ENCODE results near the gene MAK.
"Not testable (repeated sequence)": the region's sequence is repeated elsewhere in the genome, so short reads cannot be mapped to it uniquely, and the experiment has no call there.

The MAK gene

GRCh38 chr6:10834823-10835222 lies 3.5 kb downstream of the MAK start:
- Mint-ChIP-seq H3K4me1 (peaks cover 25% of the 10 kb centered on the region), H3K27ac (no peak overlapping the region), H3K9me3 (no peaks in the 10 kb centered on the region), H3K4me3 (no peak overlapping the region), H3K36me3 (peaks cover 10% of the 10 kb centered on the region)
- no peak for DNase-seq (ENCODE audit: low spot score in 2 of 2)
- no peak for ATAC-seq

DNA sequence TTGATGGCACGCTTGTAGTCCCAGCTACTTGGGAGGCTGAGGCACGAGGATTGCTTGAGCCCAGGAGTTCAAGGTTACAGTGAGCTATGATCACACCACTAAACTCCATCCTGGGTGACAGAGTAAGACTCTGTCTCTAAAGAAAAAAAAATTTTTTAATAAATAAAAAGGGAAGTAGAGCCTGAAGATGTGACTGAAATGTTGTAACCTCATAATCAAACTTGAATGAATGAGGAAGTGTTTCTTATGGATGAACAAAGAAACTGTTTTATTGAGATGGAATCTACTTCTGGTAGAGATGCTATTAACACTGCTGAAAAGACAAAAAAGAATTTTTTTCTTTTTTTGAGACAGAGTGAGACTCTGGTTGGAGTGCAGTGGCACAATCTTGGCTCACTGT lies 6.7 kb downstream of the MAK start:
- H3K27ac Mint-ChIP-seq, result no peak overlapping the region
- H3K9me3 Mint-ChIP-seq, result no peaks in the 10 kb centered on the region
- ATAC-seq (no peak), DNase-seq (ENCODE audit: low spot score in 2 of 2) (no peak)
- no peaks in the 10 kb centered on the region for H3K4me1 Mint-ChIP-seq
- H3K4me3 Mint-ChIP-seq, result no peak overlapping the region
- peaks cover 8% of the 10 kb centered on the region for H3K36me3 Mint-ChIP-seq

GRCh38 chr6:10824819-10825218 lies 13.5 kb downstream of the MAK start:
- ATAC-seq, result no peak
- no peak overlapping the region for H3K4me3 Mint-ChIP-seq

GRCh38 chr6:10824297-10824696 lies 14.0 kb downstream of the MAK start:
- no peak overlapping the region for H3K4me3 Mint-ChIP-seq
- no peaks in the 10 kb centered on the region for H3K4me1 Mint-ChIP-seq
- DNase-seq (ENCODE audit: low spot score in 2 of 2) (no peak), ATAC-seq (no peak)
- H3K36me3 Mint-ChIP-seq, result peaks cover 17% of the 10 kb centered on the region
- H3K27ac Mint-ChIP-seq, result no peak overlapping the region
- no peaks in the 10 kb centered on the region for H3K9me3 Mint-ChIP-seq

More at GRCh38 chr6:10824819-10825218, 13.5 kb downstream of the MAK start:
- H3K27ac Mint-ChIP-seq, result no peak overlapping the region
- DNase-seq (ENCODE audit: low spot score in 2 of 2), result no peak
- H3K36me3 Mint-ChIP-seq, result peaks cover 17% of the 10 kb centered on the region
- H3K4me1 Mint-ChIP-seq, result no peaks in the 10 kb centered on the region
- no peaks in the 10 kb centered on the region for H3K9me3 Mint-ChIP-seq

DNA sequence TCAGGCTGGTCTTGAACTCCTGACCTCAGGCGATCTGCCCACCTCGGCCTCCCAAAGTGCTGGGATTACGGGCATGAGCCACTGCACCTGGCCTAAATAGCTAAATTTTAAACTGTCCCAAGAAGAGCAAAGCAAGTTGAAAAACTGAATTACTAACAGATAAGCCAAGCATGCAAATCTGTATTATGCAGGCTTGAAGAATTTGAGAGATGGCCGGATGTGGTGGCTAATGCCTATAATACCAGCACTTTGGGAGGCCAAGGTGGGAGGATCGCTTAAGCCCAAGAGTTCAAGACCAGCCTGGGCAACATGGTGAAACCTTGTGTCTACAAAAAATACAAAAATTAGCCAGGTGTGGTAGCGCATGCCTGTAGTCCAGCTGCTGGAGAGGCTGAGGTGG lies 24.2 kb downstream of the MAK start:
- ATAC-seq, H3K9me3 Mint-ChIP-seq, H3K4me1 Mint-ChIP-seq, H3K4me3 Mint-ChIP-seq, H3K27ac Mint-ChIP-seq, H3K36me3 Mint-ChIP-seq: not testable (repeated sequence)
- DNase-seq (ENCODE audit: low spot score in 2 of 2), result peak in 1 of 2 donors; percentile 17

GRCh38 chr6:10809098-10809497 lies 29.2 kb downstream of the MAK start:
- H3K9me3 Mint-ChIP-seq, result no peaks in the 10 kb centered on the region
- no peak overlapping the region for H3K27ac Mint-ChIP-seq
- no peak overlapping the region for H3K4me3 Mint-ChIP-seq
- DNase-seq (ENCODE audit: low spot score in 2 of 2), result no peak
- H3K36me3 Mint-ChIP-seq, result peaks cover 7% of the 10 kb centered on the region
- H3K4me1 Mint-ChIP-seq, result no peaks in the 10 kb centered on the region
- no peak for ATAC-seq

GRCh38 chr6:10808376-10808775 lies 30.0 kb downstream of the MAK start:
- ATAC-seq (no peak), DNase-seq (ENCODE audit: low spot score in 2 of 2) (no peak)
- no peaks in the 10 kb centered on the region for H3K4me1 Mint-ChIP-seq
- H3K36me3 Mint-ChIP-seq, result peaks cover 6% of the 10 kb centered on the region
- no peak overlapping the region for H3K27ac Mint-ChIP-seq
- no peaks in the 10 kb centered on the region for H3K9me3 Mint-ChIP-seq
- H3K4me3 Mint-ChIP-seq, result no peak overlapping the region

DNA sequence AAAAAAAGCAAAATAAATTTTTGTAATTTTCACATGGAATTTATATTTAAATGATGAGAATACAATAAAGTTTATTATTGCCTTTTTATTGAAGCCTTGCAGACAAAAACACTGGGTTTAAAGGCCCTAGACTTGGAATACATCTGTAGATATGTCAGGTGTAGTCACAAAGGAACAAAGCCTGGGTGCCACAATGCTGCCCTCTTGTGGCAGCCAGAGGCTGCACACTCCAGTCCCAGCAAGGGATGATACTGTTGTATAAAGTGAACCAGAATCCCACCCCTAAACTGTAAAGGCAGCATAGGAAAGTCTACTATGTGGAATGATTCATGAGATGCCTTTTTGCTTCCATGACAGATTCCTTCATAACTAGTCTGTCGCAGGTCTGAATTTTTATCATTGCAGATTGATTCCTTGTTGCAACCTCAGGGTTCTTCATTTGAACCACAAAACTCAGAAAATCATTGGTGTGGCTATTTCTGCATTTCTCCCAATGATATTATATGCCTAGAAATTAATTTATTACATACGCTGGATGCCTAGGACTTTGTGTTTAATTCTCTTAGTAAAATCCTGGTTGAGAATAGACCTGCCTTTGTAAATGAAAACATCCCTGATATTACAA lies 37.0 kb downstream of the MAK start:
- Mint-ChIP-seq H3K4me3 (no peak overlapping the region), H3K27ac (no peak overlapping the region), H3K36me3 (peaks cover 6% of the 10 kb centered on the region), H3K4me1 (no peaks in the 10 kb centered on the region), H3K9me3 (no peaks in the 10 kb centered on the region)
- peak; percentile 46 to 71 for DNase-seq (ENCODE audit: low spot score in 2 of 2)
- ATAC-seq, result peak; percentile 86

DNA sequence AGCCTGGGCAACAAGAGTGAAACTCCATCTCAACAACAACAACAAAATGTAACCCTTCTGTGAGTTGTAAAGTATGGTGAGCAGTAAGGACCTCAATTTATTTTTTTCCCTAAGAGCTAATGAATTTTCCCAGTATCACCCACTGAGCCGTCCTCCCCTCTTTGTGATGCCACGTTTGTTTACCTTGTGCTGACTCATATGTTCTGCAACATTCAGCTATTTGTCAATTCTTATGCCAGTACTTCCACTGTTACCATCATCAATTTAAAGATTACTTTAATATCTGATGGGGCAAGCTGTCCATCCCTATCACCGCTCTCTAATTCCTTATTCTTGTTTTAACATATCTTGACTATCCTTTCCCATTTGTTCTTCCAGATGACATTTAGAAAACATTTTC lies 37.5 kb downstream of the MAK start:
- no peaks in the 10 kb centered on the region for H3K9me3 Mint-ChIP-seq
- no peak for ATAC-seq
- H3K27ac Mint-ChIP-seq, result no peak overlapping the region
- peaks cover 6% of the 10 kb centered on the region for H3K36me3 Mint-ChIP-seq
- DNase-seq (ENCODE audit: low spot score in 2 of 2), result no peak
- H3K4me1 Mint-ChIP-seq, result no peaks in the 10 kb centered on the region
- no peak overlapping the region for H3K4me3 Mint-ChIP-seq

GRCh38 chr6:10794239-10794638 lies 44.1 kb downstream of the MAK start:
- Mint-ChIP-seq H3K4me1 (no peaks in the 10 kb centered on the region), H3K36me3 (peaks cover 8% of the 10 kb centered on the region), H3K4me3 (no peak overlapping the region), H3K27ac (no peak overlapping the region), H3K9me3 (no peaks in the 10 kb centered on the region)
- ATAC-seq (no peak), DNase-seq (ENCODE audit: low spot score in 2 of 2) (no peak)

DNA sequence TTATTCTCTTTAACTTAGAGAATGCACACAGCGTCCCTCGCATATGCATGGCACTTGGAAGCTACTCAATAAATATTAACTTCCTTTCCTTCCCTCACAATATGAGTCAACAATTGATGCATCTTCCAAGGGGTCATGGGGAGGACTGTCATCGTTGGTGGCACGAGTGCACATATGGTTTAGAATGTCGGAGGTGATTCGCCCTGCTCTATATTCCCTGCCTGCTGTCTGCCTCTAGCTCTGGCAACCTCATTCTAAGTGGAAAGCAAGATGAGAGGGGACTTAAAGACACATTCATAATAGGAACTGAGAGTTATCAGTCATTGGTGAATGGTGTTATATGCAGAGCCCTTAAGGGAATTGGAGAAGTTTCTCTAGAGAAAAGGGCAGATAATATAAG lies 44.6 kb downstream of the MAK start:
- Mint-ChIP-seq H3K9me3 (no peaks in the 10 kb centered on the region), H3K4me3 (no peak overlapping the region), H3K27ac (no peak overlapping the region), H3K4me1 (no peaks in the 10 kb centered on the region), H3K36me3 (peaks cover 13% of the 10 kb centered on the region)
- ATAC-seq, result peak; percentile 58
- DNase-seq (ENCODE audit: low spot score in 2 of 2), result no peak

DNA sequence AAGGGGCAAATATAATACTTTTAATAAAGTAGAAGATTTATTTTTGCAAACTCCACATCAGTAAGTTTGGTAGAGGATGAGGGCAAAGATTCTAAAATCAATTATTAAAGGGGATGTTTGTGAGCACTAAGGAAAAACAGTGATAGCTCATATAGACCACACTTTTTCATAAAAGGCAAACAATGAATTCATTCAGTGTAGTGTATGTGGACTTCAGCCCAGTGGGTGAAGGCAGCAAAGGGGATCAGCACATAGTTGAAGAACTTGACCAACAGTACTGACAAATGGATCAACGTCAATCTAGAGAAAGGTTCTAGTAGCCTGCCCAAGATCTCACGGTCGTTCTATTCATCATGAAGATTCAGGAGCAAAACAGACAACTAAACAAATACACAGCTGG lies 45.3 kb downstream of the MAK start:
- DNase-seq (ENCODE audit: low spot score in 2 of 2) (no peak), ATAC-seq (no peak)
- no peaks in the 10 kb centered on the region for H3K4me1 Mint-ChIP-seq
- peaks cover 14% of the 10 kb centered on the region for H3K36me3 Mint-ChIP-seq
- H3K4me3 Mint-ChIP-seq, result no peak overlapping the region
- H3K9me3 Mint-ChIP-seq, result no peaks in the 10 kb centered on the region
- H3K27ac Mint-ChIP-seq, result no peak overlapping the region

- ATAC-seq, result no peak
- Mint-ChIP-seq H3K9me3 (no peaks in the 10 kb centered on the region), H3K4me3 (no peak overlapping the region), H3K4me1 (no peaks in the 10 kb centered on the region), H3K27ac (no peak overlapping the region), H3K36me3 (peaks cover 14% of the 10 kb centered on the region)
- no peak for DNase-seq (ENCODE audit: low spot score in 2 of 2)
These were observed 46.2 kb downstream of the MAK start for GRCh38 chr6:10792101-10792500.

- Mint-ChIP-seq H3K9me3 (no peaks in the 10 kb centered on the region), H3K36me3 (peaks cover 14% of the 10 kb centered on the region), H3K4me1 (no peaks in the 10 kb centered on the region), H3K4me3 (no peak overlapping the region), H3K27ac (no peak overlapping the region)
- peak; percentile 42 for ATAC-seq
- DNase-seq (ENCODE audit: low spot score in 2 of 2), result no peak
These were observed 46.7 kb downstream of the MAK start for GRCh38 chr6:10791673-10792072.

GRCh38 chr6:10779076-10779475 lies 59.3 kb downstream of the MAK start:
- H3K36me3 Mint-ChIP-seq, result peaks cover 61% of the 10 kb centered on the region
- DNase-seq (ENCODE audit: low spot score in 2 of 2) (no peak), ATAC-seq (no peak)
- no peak overlapping the region for H3K4me3 Mint-ChIP-seq
- peaks cover 6% of the 10 kb centered on the region for H3K4me1 Mint-ChIP-seq
- H3K9me3 Mint-ChIP-seq, result no peaks in the 10 kb centered on the region
- no peak overlapping the region for H3K27ac Mint-ChIP-seq

GRCh38 chr6:10778230-10778629 lies 60.1 kb downstream of the MAK start:
- H3K4me3 Mint-ChIP-seq, result no peak overlapping the region
- H3K27ac Mint-ChIP-seq, result no peak overlapping the region
- ATAC-seq (no peak), DNase-seq (ENCODE audit: low spot score in 2 of 2) (no peak)
- H3K9me3 Mint-ChIP-seq, result no peaks in the 10 kb centered on the region
- H3K4me1 Mint-ChIP-seq, result peaks cover 6% of the 10 kb centered on the region
- H3K36me3 Mint-ChIP-seq, result peaks cover 64% of the 10 kb centered on the region

- ATAC-seq, result no peak
- peaks cover 52% of the 10 kb centered on the region for H3K36me3 Mint-ChIP-seq
- no peaks in the 10 kb centered on the region for H3K9me3 Mint-ChIP-seq
- H3K27ac Mint-ChIP-seq, result peak overlapping the region; percentile 57
- no peak overlapping the region for H3K4me3 Mint-ChIP-seq
- no peak for DNase-seq (ENCODE audit: low spot score in 2 of 2)
- no peaks in the 10 kb centered on the region for H3K4me1 Mint-ChIP-seq
These were observed 66.9 kb downstream of the MAK start for GRCh38 chr6:10771371-10771894.
